HepG2 (cell line): ENCODE data around the gene ZNF48. TPM values are rescaled to one million over a fixed set of nuclear protein-coding genes. Genes with fewer than 3 reads are reported as not detected.

Experiments
- AHR ChIP-seq: IDR thresholded peaks from 2 replicates; pipeline ENCODE4 v1.6.1; 2018; ENCODE audit warnings: missing genetic modification reagents, missing compliant biosample characterization
- BORCS8-MEF2B ChIP-seq: sonication (generic); formaldehyde crosslinking; IDR thresholded peaks from 2 replicates; pipeline ENCODE4 v1.8.0; 2022; ENCODE audit warnings: mild to moderate bottlenecking, missing genetic modification reagents
- EP300 ChIP-seq, 3 experiments: sonication (generic) in 1 of 3; formaldehyde crosslinking in 1 of 3; IDR thresholded peaks; 2 replicates each; pipeline versions ENCODE4 v1.5.1 to v1.6.1; 2011 to 2020; ENCODE audit warnings: low read depth in 2 of 3, low read length in 2 of 3, borderline replicate concordance in 1 of 3, improper control_type of control experiment in 1 of 3, mild to moderate bottlenecking in 1 of 3, missing genetic modification reagents in 1 of 3, moderate library complexity in 1 of 3
- JDP2 ChIP-seq: sonication (generic); formaldehyde crosslinking; IDR thresholded peaks from 2 replicates; pipeline ENCODE4 v1.8.1; 2022; ENCODE audit warnings: missing genetic modification reagents, borderline replicate concordance
- MED13 ChIP-seq: sonication (generic); formaldehyde crosslinking; IDR thresholded peaks from 2 replicates; pipeline ENCODE4 v1.5.0; 2020; ENCODE audit warnings: missing genetic modification reagents
- MIER3 ChIP-seq: IDR thresholded peaks from 2 replicates; pipeline ENCODE4 v1.6.1; 2016; ENCODE audit warnings: missing compliant biosample characterization, borderline replicate concordance
- NCOA5 ChIP-seq: sonication (generic); formaldehyde crosslinking; IDR thresholded peaks from 2 replicates; pipeline ENCODE4 v1.4.0; 2020; ENCODE audit warnings: missing genetic modification reagents
- POLR2AphosphoS2 ChIP-seq: IDR thresholded peaks from 2 replicates; pipeline ENCODE4 v1.6.1; 2011; ENCODE audit warnings: low read depth, low read length, improper control_type of control experiment
- SCMH1 ChIP-seq: sonication (generic); formaldehyde crosslinking; IDR thresholded peaks from 2 replicates; pipeline ENCODE4 v1.9.0; 2021; ENCODE audit warnings: missing genetic modification reagents, mild to moderate bottlenecking, borderline replicate concordance
- SMAD9 ChIP-seq: sonication (generic); formaldehyde crosslinking; IDR thresholded peaks from 2 replicates; pipeline ENCODE4 v1.5.1; 2020; ENCODE audit warnings: mild to moderate bottlenecking, missing genetic modification reagents
- SP4 ChIP-seq: sonication (generic); formaldehyde crosslinking; IDR thresholded peaks from 2 replicates; pipeline ENCODE4 v1.8.1; 2023; ENCODE audit warnings: mild to moderate bottlenecking, missing genetic modification reagents
- TOPORS ChIP-seq: sonication (generic); formaldehyde crosslinking; IDR thresholded peaks from 2 replicates; pipeline ENCODE4 v1.8.0; 2023; ENCODE audit warnings: mild to moderate bottlenecking, missing genetic modification reagents
- polyA plus RNA-seq, 8 experiments: library from polyadenylated mRNA; depleted of rRNA in 3 of 8; stranded (reverse) in 7 of 8; unstranded in 1 of 8; fragments of >200 nt; fragmentation: Illumina TruSeq in 4 of 8; extraction: Trizol in 4 of 8; gene quantifications; 2 replicates each; pipeline versions ENCODE4 v1.2.1 to v1.2.3, GENCODE V29; 2011 to 2016; ENCODE audit warnings: low read depth in 4 of 8, missing spikeins in 1 of 8, mixed read lengths in 1 of 8; ENCODE audit not compliant: insufficient read depth in 1 of 8
- total RNA-seq, 5 experiments: library from RNA; depleted of rRNA; stranded (reverse); fragments of >200 nt; fragmentation: Illumina TruSeq; extraction: Trizol; gene quantifications; 2 replicates each; pipeline ENCODE4 v1.2.3, GENCODE V29; 2016; ENCODE audit warnings: low read depth in 1 of 5
- TF ChIP-seq, protein P1 (sequence below): sonication (generic); formaldehyde crosslinking; IDR thresholded peaks from 2 replicates; pipeline ENCODE4 v1.8.0; 2022; ENCODE audit warnings: mild to moderate bottlenecking, missing genetic modification reagents, moderate library complexity
- TF ChIP-seq, protein P2 (sequence below): sonication (generic); formaldehyde crosslinking; IDR thresholded peaks from 2 replicates; pipeline ENCODE4 v1.5.1; 2020; ENCODE audit warnings: missing genetic modification reagents, mild to moderate bottlenecking, borderline replicate concordance
- TF ChIP-seq, protein P3 (sequence below): sonication (generic); formaldehyde crosslinking; IDR thresholded peaks from 2 replicates; pipeline ENCODE4 v1.4.0; 2020; ENCODE audit warnings: mild to moderate bottlenecking, missing genetic modification reagents, borderline replicate concordance
- TF ChIP-seq, protein P4 (sequence below): sonication (generic); formaldehyde crosslinking; IDR thresholded peaks from 2 replicates; pipeline ENCODE4 v1.8.0; 2022; ENCODE audit warnings: missing genetic modification reagents, mild to moderate bottlenecking, borderline replicate concordance
- TF ChIP-seq, protein P5 (sequence below): sonication (generic); formaldehyde crosslinking; IDR thresholded peaks from 2 replicates; pipeline ENCODE4 v1.5.0; 2020; ENCODE audit warnings: missing genetic modification reagents

ZNF48 gene
- total and polyA plus RNA-seq, 2 of the 13 experiments (the other 11 are each of a cell fraction or from before 2014, with no cell fraction given): 9.9 to 12.3 TPM

DNA sequence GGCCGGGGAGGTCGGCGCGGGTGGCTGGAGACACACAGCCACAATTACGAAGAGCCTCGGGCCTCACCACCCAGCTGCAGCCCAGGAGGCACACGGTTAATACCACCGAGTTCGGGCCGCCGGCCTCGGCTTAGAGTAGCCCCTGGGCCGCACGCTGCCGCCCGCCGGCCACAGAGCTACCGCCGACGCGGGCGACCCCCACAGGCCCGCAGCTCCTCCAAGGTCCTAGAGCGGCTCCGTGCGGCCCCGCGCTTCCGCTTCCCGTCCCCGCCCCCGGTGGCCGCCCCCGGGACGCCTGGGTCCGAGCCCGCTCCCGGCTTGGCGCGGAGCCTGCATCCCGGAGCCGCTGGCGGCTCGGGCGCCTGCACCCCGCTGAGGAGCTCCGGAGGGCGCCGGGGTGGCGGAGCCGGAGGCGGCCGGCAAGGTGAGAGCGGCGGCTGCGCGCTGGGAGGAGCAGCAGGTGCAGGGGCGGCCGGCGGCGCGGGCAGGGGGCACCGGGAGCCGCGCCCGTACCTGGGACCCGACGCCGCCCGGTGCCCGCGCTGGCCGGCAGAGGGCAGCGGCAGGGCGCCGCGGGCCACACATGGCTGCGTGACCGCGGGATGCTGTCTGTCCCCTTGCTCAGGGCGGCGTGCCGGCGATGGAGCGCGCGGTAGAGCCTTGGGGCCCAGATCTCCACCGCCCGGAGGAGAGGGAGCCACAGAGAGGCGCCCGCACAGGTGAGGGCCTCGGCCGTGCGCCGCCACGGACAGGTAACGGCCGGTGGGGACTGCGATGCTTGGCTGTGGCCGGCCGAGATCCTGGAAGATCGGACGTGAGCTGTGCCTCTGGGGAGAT lies at the start of gene ZNF48 (continued):
- TF ChIP-seq, protein P1, sequence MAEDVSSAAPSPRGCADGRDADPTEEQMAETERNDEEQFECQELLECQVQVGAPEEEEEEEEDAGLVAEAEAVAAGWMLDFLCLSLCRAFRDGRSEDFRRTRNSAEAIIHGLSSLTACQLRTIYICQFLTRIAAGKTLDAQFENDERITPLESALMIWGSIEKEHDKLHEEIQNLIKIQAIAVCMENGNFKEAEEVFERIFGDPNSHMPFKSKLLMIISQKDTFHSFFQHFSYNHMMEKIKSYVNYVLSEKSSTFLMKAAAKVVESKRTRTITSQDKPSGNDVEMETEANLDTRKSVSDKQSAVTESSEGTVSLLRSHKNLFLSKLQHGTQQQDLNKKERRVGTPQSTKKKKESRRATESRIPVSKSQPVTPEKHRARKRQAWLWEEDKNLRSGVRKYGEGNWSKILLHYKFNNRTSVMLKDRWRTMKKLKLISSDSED (CRISPR knock-in tag): 0 out of 2 replicates have a peak, but pooled peaks have one; percentile 58
- TF ChIP-seq JDP2 (peak; percentile 31; the same call in 1 of the 2 replicates), EP300 (IDR thresholded peaks at IDR 0.05; ENCODE audit: low read depth in 2 of 2, low read length in 2 of 2) (0 out of 4 replicates have a peak, but pooled peaks of 1 of the 2 experiments have one; percentile 19), EP300 (CRISPR knock-in tag; IDR thresholded peaks at IDR 0.05; ENCODE audit: borderline replicate concordance) (peak; percentile 53; the same call in 1 of the 2 replicates), TOPORS (CRISPR knock-in tag) (0 out of 2 replicates have a peak, but pooled peaks have one; percentile 26), SCMH1 (no peak), AHR (CRISPR knock-in tag) (no peak), MIER3 (CRISPR knock-in tag) (peak; percentile 30; the same call in 1 of the 2 replicates), POLR2AphosphoS2 (no peak), NCOA5 (CRISPR knock-in tag) (no peak), BORCS8-MEF2B (CRISPR knock-in tag) (no peak; the same call in 1 of the 2 replicates), SP4 (peak; percentile 94), MED13 (CRISPR knock-in tag) (peak; percentile 47; the same call in 1 of the 2 replicates), SMAD9 (CRISPR knock-in tag) (0 out of 2 replicates have a peak, but pooled peaks have one; percentile 53)
- TF ChIP-seq, protein P2, sequence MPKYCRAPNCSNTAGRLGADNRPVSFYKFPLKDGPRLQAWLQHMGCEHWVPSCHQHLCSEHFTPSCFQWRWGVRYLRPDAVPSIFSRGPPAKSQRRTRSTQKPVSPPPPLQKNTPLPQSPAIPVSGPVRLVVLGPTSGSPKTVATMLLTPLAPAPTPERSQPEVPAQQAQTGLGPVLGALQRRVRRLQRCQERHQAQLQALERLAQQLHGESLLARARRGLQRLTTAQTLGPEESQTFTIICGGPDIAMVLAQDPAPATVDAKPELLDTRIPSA: peak; percentile 68; the same call in 1 of the 2 replicates
- TF ChIP-seq, protein P3, sequence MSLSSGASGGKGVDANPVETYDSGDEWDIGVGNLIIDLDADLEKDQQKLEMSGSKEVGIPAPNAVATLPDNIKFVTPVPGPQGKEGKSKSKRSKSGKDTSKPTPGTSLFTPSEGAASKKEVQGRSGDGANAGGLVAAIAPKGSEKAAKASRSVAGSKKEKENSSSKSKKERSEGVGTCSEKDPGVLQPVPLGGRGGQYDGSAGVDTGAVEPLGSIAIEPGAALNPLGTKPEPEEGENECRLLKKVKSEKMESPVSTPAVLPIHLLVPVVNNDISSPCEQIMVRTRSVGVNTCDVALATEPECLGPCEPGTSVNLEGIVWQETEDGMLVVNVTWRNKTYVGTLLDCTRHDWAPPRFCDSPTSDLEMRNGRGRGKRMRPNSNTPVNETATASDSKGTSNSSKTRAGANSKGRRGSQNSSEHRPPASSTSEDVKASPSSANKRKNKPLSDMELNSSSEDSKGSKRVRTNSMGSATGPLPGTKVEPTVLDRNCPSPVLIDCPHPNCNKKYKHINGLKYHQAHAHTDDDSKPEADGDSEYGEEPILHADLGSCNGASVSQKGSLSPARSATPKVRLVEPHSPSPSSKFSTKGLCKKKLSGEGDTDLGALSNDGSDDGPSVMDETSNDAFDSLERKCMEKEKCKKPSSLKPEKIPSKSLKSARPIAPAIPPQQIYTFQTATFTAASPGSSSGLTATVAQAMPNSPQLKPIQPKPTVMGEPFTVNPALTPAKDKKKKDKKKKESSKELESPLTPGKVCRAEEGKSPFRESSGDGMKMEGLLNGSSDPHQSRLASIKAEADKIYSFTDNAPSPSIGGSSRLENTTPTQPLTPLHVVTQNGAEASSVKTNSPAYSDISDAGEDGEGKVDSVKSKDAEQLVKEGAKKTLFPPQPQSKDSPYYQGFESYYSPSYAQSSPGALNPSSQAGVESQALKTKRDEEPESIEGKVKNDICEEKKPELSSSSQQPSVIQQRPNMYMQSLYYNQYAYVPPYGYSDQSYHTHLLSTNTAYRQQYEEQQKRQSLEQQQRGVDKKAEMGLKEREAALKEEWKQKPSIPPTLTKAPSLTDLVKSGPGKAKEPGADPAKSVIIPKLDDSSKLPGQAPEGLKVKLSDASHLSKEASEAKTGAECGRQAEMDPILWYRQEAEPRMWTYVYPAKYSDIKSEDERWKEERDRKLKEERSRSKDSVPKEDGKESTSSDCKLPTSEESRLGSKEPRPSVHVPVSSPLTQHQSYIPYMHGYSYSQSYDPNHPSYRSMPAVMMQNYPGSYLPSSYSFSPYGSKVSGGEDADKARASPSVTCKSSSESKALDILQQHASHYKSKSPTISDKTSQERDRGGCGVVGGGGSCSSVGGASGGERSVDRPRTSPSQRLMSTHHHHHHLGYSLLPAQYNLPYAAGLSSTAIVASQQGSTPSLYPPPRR (CRISPR knock-in tag): no peak
- TF ChIP-seq, protein P4, sequence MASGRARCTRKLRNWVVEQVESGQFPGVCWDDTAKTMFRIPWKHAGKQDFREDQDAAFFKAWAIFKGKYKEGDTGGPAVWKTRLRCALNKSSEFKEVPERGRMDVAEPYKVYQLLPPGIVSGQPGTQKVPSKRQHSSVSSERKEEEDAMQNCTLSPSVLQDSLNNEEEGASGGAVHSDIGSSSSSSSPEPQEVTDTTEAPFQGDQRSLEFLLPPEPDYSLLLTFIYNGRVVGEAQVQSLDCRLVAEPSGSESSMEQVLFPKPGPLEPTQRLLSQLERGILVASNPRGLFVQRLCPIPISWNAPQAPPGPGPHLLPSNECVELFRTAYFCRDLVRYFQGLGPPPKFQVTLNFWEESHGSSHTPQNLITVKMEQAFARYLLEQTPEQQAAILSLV (CRISPR knock-in tag): peak; percentile 81
- TF ChIP-seq, protein P5, sequence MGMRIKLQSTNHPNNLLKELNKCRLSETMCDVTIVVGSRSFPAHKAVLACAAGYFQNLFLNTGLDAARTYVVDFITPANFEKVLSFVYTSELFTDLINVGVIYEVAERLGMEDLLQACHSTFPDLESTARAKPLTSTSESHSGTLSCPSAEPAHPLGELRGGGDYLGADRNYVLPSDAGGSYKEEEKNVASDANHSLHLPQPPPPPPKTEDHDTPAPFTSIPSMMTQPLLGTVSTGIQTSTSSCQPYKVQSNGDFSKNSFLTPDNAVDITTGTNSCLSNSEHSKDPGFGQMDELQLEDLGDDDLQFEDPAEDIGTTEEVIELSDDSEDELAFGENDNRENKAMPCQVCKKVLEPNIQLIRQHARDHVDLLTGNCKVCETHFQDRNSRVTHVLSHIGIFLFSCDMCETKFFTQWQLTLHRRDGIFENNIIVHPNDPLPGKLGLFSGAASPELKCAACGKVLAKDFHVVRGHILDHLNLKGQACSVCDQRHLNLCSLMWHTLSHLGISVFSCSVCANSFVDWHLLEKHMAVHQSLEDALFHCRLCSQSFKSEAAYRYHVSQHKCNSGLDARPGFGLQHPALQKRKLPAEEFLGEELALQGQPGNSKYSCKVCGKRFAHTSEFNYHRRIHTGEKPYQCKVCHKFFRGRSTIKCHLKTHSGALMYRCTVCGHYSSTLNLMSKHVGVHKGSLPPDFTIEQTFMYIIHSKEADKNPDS (CRISPR knock-in tag): 0 out of 2 replicates have a peak, but pooled peaks have one; percentile 65
